Stimulated activated CD4-positive, alpha-beta T cell treated with anti-CD3 and anti-CD28 coated beads, Interleukin-15, amount 100 ng/mL, for 1 hour (primary cell): ENCODE measurements around the gene CPEB4.

Experiments used
- DNase-seq, 2 donors: peaks; one replicate each; pipeline ENCODE4 v3.0.0-alpha.2; 2020; ENCODE audit warnings: low read depth in 1 of 2, low spot score in 1 of 2

The CPEB4 gene

DNA sequence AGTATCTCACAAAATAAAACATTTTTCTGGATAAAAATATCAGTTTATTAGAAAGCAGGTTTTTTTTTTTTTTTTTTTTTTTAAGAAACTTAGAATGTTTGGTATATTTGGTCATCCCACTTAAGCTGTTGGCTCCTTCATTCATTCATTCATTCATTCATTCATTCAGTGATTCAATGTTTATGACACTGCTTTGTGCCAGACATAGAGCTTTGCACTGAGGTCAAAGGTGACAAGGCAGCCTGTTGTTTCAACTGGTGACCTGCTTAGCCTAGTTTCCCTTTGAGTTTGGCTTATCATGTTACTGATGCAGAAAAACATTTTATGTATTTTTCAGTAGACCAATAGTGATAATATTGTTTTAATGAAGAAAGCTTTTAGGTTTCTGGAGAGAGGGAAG lies 23.5 kb downstream of the CPEB4 start:
- DNase-seq: no peak

DNA sequence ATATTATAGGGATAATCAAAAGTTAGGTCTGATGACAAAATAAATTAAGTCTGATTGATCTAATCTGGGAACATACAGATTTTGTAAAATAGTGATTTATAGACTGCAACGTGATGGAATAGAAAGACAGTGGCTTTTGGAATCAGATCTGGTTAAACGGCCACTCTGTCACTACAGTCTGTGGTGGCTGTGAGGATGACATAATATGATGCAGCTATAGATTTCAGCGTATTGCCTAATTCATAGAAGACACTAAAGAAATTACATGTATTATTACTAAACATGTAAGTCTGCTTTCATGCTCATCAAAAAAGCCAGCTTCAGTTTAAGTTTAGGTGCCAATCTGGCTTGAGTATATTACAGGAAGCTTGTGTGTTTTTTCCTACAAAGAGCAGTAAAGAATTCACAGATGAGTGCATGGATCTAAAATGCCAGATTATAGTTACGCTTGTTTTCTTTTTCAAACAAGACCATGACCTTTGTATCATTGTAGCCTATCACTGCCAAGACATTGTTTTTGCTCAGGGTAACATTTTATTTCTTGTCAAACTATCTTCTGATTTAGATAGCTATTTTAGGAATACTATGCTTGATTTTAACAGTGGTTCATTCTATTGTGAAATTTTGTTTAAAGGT lies 25.7 kb downstream of the CPEB4 start:
- DNase-seq: no peak

- no peak for DNase-seq
Observed at GRCh38 chr5:173915310-173916014, 27.3 kb downstream of the CPEB4 start.

GRCh38 chr5:173916233-173916632 lies 28.1 kb downstream of the CPEB4 start:
- no peak for DNase-seq

DNA sequence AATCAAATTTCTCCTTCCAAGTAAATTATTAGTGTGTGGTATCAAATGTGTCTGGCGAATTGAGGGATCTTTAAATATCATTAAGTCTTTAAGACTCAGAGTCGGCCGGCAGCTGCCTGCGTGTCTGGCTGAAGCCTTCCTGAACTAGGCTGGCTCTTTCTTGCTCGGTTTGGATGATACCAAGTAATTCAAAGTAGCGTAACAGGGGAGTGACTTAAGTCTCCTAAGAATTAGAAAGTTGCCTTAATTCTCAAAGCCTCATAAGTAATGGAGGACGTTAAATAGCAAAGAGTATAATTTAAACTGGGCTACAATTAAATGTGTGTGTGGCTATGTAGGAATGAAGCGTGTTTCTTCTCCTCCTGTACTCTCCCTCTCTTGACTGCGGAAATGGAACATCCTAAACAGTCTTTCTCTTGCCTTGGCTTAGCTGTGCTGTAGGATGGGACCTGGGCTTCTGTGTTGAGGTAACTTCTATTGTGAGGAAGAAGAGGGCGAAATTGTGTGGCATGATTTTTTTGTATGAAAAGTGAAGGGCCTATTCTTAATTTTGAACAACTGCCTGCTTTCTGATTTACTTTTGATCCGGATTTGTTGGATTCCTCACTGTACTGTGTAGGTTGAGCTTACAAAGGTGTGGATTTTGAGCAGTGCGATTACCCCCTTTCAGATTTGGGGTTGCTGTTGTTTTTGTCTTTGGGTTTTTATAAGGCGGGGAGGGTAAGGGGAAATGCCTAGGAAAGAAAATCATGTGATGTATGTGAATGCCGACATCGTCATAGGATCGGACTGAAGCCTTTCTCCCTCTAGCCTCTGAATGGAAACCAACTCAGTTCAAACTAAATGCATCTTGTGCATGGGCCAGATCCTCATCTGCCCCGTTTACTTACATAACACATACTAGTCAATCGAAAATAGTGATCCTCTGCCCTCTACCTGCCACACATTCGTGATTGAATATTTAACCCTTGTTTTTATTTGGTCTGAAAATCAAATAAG lies 29.9 kb downstream of the CPEB4 start:
- DNase-seq: peak; percentile 16 to 24

DNA sequence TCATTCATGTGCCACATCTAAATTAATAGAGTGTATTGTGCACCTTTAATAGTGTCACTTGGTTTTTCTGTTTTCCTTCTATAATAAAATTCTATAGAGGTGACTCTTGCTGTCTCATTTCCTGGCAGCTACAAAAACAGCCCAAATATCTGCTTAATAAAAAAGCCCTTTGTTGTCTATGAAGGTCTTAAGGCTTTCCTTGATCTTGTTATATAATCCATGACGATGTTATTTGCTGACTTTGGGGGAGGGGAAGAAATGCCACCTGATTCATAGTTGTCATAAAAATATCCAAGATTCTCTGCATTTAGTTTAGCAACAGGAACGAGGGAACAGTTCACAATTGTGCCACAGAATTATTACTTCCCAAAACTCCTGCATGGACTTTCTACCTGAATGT lies 31.3 kb downstream of the CPEB4 start:
- DNase-seq: no peak

- no peak for DNase-seq
Observed at GRCh38 chr5:173920024-173920753, 32.0 kb downstream of the CPEB4 start.

- DNase-seq: no peak
Observed at GRCh38 chr5:173920866-173921555, 32.9 kb downstream of the CPEB4 start.

DNA sequence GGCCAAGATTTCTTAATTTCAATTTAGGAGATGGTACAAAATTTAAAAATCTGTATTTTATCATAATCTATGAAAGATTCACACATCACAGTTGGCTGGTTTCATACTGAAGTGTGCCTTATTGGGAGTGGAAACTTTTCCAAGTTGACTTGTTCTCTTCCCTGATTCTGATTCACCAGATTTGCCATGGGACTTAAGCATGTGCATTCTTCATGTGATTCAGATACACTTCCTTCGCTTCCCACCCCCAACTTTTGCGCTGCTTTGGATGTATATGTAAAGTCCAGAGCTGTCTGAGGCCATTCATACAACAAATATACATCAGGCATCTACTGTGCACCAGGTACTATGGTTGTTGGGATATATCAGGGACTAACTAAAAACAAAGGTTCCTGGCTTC lies 34.4 kb downstream of the CPEB4 start:
- DNase-seq: no peak

DNA sequence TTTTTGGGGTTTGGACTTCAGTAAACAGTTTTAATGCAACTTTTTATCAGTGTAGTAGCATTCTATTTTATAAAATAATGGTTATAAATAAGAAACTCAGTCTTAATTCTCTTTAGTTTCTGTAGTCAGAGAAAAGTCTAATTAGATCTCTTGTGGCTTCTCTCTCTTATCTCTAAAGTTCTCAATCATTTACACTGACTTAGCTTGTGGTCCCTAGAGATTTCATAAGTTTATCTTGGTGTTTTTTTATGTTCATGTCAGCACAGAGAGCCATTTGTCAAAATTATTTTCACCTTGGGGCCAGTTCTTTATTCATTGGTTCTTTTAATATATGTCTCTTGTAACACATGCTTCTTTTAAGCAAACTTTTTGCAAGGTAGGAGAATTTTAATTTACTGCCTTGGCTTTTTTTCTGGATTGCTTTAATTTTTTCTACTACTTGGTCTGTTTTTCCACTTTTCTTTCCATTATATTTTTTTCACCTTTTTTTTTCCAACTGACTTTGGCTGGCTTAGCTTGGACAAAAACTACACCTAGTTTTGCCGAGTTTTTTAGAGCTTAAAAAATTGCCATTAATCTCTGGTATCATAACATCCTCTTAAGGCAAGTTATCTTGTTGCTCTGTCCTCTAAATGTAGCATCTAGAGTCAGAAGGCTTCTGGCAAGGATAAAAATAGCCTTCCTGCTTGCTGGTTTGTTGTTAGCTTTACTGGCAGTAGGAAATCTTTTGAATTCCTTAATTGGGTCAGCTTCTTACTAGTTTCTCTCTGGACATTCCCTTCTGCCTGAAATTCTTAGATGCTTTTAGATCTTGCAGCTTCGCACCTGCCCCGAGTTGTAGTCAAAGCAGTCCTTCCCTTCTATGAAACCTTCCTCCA lies 35.3 kb downstream of the CPEB4 start:
- no peak for DNase-seq

GRCh38 chr5:173924899-173925298 lies 36.8 kb downstream of the CPEB4 start:
- DNase-seq: no peak

GRCh38 chr5:173925449-173926071 lies 37.4 kb downstream of the CPEB4 start:
- DNase-seq: no peak

DNA sequence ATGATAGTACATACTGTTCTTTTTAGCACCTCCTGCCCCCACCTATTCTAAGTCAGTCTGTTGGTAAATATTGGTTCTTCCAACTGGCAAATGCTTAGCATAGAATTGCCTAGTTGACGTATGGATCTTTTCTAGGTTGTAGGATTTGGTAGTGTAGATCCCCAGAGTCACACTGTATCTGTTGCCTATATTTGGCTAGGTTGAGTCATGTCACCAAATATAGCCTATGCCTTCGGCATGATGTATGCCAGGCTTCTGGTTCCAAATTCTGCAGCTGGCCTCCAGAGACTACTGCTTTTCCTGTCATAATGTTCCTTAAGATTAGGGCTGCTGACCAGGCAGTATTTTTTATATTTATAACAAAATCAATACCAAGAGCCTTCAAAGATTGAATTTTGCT lies 38.2 kb downstream of the CPEB4 start:
- no peak for DNase-seq

GRCh38 chr5:173928871-173929574 lies 40.9 kb downstream of the CPEB4 start:
- DNase-seq: no peak

DNA sequence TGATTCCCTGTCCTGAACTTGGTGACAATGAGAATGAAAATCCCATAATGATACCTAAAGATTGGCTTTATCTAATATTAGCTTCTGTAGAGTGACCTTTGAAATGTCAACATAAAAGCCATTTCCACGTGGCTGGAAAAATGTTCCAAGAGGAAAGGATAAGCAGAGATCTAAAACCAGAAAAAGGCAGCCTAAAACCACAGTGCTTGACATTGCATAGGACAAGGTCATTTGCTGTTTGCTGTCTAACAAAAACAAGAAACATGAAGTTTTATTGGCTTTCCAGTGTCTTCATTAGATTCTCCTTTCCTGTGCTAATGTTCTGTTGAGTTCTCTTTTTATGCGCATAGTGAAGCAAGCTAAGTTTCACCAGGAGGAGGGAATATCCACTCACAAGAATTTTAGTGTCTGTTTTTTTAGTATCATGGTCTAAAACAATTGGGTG lies 44.6 kb downstream of the CPEB4 start:
- DNase-seq: no peak

GRCh38 chr5:173933901-173934300 lies 45.8 kb downstream of the CPEB4 start:
- no peak for DNase-seq

- no peak for DNase-seq
Observed at GRCh38 chr5:173935396-173935795, 47.2 kb downstream of the CPEB4 start.

DNA sequence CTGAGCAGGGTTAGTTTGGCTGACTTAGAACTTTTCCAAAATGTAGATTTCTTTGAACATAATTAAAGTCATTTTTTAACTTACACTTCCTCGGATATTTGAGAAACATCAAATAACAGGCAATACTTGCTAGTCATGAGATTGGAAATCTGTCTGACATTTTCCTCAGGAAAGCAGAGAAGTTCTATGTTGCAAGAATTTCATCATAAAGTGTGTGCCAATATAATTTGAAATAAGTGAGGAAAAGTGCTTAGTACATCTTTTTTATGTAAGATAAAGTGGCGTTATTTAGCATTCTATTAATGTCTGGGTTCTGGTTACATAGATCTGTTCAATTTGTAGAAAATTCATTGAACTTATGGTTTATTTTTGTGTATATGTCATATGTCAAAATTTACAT lies 52.1 kb downstream of the CPEB4 start:
- no peak for DNase-seq
